ENCODE measurements around the gene IGFBP2. TPM values are rescaled to one million over a fixed set of nuclear protein-coding genes. Genes with fewer than 3 reads are reported as not detected.

The IGFBP2 gene
- polyA plus RNA-seq, 1 of the 3 experiments (the other 2 are of a cell fraction), result 695 TPM

DNA sequence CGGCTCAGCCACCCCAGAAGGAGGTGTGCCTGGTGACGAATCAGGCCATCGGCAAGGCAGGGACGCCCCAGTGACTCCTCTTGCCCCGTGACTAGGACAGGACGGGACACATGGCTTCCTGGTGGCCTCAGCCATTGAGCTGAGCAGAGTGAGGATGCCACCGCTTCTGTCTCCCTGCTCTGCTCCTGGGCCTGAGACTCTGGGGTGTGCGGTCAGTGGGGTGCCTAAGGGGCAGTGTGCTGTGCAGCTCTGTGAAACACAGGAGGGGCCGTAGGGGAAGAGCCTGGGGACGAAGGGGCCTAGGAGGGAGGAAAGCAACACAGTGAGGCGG is 37.8 kb downstream of the IGFBP2 start (continued):
- TF ChIP-seq, protein P1, sequence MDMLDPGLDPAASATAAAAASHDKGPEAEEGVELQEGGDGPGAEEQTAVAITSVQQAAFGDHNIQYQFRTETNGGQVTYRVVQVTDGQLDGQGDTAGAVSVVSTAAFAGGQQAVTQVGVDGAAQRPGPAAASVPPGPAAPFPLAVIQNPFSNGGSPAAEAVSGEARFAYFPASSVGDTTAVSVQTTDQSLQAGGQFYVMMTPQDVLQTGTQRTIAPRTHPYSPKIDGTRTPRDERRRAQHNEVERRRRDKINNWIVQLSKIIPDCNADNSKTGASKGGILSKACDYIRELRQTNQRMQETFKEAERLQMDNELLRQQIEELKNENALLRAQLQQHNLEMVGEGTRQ (IDR thresholded peaks at IDR 0.05; ENCODE audit: borderline replicate concordance, low read depth, low read length), result no peak
- no peak for TF ChIP-seq MEF2A (IDR thresholded peaks at IDR 0.05; ENCODE audit: borderline replicate concordance, low read depth)
- no peak for TF ChIP-seq CHD2 (IDR thresholded peaks at IDR 0.05; ENCODE audit: low read length, partially characterized antibody)

DNA sequence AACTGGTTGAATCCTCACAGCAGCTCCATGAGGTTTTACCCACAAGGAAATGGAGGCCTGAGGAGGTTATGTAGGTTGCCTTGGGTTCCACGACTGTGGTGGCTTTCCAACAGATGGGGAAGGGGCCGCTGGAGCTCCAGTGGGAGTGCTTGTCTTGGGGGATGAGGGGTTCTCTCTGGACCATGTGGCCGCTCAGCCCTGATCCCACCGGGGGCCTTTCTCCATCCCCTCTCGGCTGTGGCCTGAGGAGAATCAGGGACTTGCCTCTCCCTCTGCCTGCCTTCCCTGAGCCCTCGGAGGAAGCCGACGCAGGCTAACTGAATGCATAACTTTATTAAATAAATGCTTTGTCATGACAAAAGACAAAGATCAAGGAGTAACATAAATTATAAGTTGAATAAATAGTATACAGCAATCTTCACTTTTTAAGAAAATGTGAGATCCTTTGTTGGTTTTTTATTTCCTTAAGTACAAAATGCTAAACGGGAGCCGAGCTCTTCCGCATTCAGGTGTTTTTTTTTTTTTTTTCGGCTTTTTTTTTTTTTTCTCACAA is 38.6 kb downstream of the IGFBP2 start:
- Histone ChIP-seq H3K27ac (ENCODE audit: low read depth in 2 of 2, low read length in 1 of 2) (no peak overlapping the region), H3K79me2 (ENCODE audit: insufficient read depth) (no peaks in the 10 kb centered on the region), H2AFZ (ENCODE audit: low read depth) (no peak overlapping the region), H3K9me2 (no peaks in the 10 kb centered on the region), H3K4me3 (ENCODE audit: low read depth in 2 of 2, low read length in 1 of 2) (no peak overlapping the region), H3F3A (replicated peaks; ENCODE audit: insufficient read depth) (peaks cover 3% of the 10 kb centered on the region), H3K36me3 (replicated peaks in 1 of 2; ENCODE audit: control insufficient read depth in 1 of 2, insufficient read depth in 2 of 2, low read length in 1 of 2) (peaks cover 0 to 16% of the 10 kb centered on the region in 2 experiments), H4K20me1 (ENCODE audit: insufficient read depth) (no peaks in the 10 kb centered on the region), H3K4me2 (no peak overlapping the region), H3K9ac (no peak overlapping the region), H3K9me3 (no peaks in the 10 kb centered on the region), H3K4me1 (ENCODE audit: control insufficient read depth in 1 of 2, insufficient read depth in 2 of 2, low read depth in 1 of 2, low read length in 1 of 2) (no peaks in the 10 kb centered on the region), H3K27me3 (ENCODE audit: insufficient read depth) (no peaks in the 10 kb centered on the region)
- TF ChIP-seq SMC3 (IDR thresholded peaks at IDR 0.05; ENCODE audit: low read depth, low read length), result no peak
- no peak for TF ChIP-seq JUND (IDR thresholded peaks at IDR 0.05)
- TF ChIP-seq, protein P2, sequence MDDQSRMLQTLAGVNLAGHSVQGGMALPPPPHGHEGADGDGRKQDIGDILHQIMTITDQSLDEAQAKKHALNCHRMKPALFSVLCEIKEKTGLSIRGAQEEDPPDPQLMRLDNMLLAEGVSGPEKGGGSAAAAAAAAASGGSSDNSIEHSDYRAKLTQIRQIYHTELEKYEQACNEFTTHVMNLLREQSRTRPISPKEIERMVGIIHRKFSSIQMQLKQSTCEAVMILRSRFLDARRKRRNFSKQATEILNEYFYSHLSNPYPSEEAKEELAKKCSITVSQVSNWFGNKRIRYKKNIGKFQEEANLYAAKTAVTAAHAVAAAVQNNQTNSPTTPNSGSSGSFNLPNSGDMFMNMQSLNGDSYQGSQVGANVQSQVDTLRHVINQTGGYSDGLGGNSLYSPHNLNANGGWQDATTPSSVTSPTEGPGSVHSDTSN (IDR thresholded peaks at IDR 0.05), result no peak
- no peak for TF ChIP-seq EP300 (IDR thresholded peaks at IDR 0.05; ENCODE audit: borderline replicate concordance in 1 of 2, low read depth in 1 of 2, low read length in 1 of 2)
- TF ChIP-seq, protein P3, sequence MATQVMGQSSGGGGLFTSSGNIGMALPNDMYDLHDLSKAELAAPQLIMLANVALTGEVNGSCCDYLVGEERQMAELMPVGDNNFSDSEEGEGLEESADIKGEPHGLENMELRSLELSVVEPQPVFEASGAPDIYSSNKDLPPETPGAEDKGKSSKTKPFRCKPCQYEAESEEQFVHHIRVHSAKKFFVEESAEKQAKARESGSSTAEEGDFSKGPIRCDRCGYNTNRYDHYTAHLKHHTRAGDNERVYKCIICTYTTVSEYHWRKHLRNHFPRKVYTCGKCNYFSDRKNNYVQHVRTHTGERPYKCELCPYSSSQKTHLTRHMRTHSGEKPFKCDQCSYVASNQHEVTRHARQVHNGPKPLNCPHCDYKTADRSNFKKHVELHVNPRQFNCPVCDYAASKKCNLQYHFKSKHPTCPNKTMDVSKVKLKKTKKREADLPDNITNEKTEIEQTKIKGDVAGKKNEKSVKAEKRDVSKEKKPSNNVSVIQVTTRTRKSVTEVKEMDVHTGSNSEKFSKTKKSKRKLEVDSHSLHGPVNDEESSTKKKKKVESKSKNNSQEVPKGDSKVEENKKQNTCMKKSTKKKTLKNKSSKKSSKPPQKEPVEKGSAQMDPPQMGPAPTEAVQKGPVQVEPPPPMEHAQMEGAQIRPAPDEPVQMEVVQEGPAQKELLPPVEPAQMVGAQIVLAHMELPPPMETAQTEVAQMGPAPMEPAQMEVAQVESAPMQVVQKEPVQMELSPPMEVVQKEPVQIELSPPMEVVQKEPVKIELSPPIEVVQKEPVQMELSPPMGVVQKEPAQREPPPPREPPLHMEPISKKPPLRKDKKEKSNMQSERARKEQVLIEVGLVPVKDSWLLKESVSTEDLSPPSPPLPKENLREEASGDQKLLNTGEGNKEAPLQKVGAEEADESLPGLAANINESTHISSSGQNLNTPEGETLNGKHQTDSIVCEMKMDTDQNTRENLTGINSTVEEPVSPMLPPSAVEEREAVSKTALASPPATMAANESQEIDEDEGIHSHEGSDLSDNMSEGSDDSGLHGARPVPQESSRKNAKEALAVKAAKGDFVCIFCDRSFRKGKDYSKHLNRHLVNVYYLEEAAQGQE (IDR thresholded peaks at IDR 0.05; ENCODE audit: low read depth, low read length), result no peak
- no peak for TF ChIP-seq MEF2A (IDR thresholded peaks at IDR 0.05; ENCODE audit: borderline replicate concordance, low read depth)
- TF ChIP-seq, protein P1 (IDR thresholded peaks at IDR 0.05; ENCODE audit: borderline replicate concordance, low read depth, low read length), result no peak
- no peak for TF ChIP-seq RXRA (IDR thresholded peaks at IDR 0.05; ENCODE audit: borderline replicate concordance, low read depth)
- no peak for TF ChIP-seq NFIC (IDR thresholded peaks at IDR 0.05; ENCODE audit: borderline replicate concordance)
- TF ChIP-seq, protein P4, sequence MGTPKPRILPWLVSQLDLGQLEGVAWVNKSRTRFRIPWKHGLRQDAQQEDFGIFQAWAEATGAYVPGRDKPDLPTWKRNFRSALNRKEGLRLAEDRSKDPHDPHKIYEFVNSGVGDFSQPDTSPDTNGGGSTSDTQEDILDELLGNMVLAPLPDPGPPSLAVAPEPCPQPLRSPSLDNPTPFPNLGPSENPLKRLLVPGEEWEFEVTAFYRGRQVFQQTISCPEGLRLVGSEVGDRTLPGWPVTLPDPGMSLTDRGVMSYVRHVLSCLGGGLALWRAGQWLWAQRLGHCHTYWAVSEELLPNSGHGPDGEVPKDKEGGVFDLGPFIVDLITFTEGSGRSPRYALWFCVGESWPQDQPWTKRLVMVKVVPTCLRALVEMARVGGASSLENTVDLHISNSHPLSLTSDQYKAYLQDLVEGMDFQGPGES (IDR thresholded peaks at IDR 0.05; ENCODE audit: low read depth, low read length), result no peak
- TF ChIP-seq GATA2 (CRISPR knock-in tag; IDR thresholded peaks at IDR 0.05), result no peak
- no peak for TF ChIP-seq TAF1 (IDR thresholded peaks at IDR 0.05; ENCODE audit: borderline replicate concordance, low read depth, low read length)
- TF ChIP-seq RFX5 (IDR thresholded peaks at IDR 0.05; ENCODE audit: low read length), result no peak
- CTCF ChIA-PET, result interaction anchor here (1.0 to 24.7 kb wide), 5 partner anchors 11 to 1085 kb away, joined by 4 to 614 read pairs (median 4); no protein-coding TSS in a partner anchor
- POLR2A ChIA-PET, result no interaction called here
- no peak for DNase-seq
- 89% methylated on average over 12 of the region's 12 CpGs for WGBS (ENCODE audit: low lambda C conversion rate)
